Esophagus muscularis mucosa (tissue), 3 donors: ENCODE results near the gene SORL1-AS1.

ENCODE experiments used
- CTCF ChIP-seq, 3 experiments: fragments of 200-600 bp in 2 of 3; fragments of 450-650 bp in 1 of 3; sonication (generic) in 2 of 3; IDR thresholded peaks; one replicate each; pipeline ENCODE4 v1.5.1; 2017 to 2019; ENCODE audit warnings: antibody characterized with exemption in 3 of 3, mild to moderate bottlenecking in 2 of 3, moderate library complexity in 1 of 3
- EP300 ChIP-seq: sonication (generic); formaldehyde crosslinking; IDR thresholded peaks from one replicate; pipeline ENCODE4 v1.6.1; 2017; ENCODE audit warnings: antibody characterized with exemption

GRCh38 chr11:121489823-121490222 lies 37.1 kb upstream of the SORL1-AS1 start:
- no peak for TF ChIP-seq CTCF (IDR thresholded peaks at IDR 0.05)
- TF ChIP-seq EP300: no peak
